HG02571 (cell line): ENCODE results near the gene SERAC1.

Experiments
- ATAC-seq: cut with Tn5 transposase; IDR thresholded peaks from one replicate; pipeline ENCODE4 v1.9.1; 2021; ENCODE audit warnings: mild to moderate bottlenecking, moderate library complexity; ENCODE audit not compliant: unreplicated experiment

Gene SERAC1

DNA sequence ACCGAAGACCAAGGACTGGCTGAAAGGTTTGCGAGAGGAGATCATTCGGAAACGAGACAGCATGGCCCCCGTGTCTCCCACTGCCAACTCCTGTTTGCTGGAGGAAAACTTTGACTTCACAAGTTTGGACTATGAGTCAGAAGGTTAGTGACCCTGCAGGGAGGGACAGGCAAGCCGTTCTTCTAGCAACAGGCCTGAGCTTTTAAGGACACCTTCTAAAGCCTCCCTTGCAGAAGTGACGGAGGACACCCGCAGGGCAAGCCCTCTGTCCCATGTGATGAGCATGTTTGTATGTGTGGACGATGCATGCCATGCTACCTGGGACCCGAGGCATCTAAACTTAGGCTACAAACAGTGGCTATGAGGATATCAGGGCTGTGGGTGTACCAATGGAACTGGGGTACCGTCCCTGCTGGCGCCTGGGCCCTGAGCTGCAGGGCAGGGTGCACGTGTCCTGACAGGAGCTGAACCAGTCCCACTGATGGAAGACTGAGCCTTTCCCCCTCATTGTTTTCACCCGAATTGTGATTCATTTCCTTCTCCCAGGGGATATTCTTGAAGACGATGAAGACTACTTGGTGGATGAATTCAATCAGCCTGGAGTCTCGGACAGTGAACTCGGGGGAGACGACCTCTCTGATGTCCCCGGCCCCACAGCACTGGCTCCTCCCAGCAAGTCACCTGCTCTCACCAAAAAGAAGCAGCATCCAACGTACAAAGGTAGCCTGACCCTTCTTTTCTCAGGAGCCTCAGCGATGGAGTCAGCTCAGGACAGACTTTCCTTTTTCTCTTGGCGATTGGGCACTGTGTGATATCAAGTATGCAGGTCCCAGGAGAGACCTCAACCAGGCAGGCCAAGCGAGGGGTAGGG is 84.4 kb downstream of the SERAC1 start:
- ATAC-seq = no peak

DNA sequence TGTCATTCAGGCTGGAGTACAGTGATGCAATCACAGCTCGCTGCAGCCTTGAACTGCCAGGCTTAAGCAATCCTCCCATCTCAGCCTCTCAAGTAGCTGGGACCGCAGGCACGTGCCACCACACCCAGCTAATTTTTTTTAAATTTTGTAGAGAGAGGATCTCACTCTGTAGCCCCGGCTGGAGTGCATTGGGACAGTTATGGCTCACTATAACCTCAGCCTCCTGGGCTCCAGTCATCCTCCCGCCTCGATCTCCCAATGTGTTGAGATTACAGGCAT is 86.5 kb downstream of the SERAC1 start:
- no peak for ATAC-seq

GRCh38 chr6:158080849-158081656 is 87.0 kb downstream of the SERAC1 start:
- no peak for ATAC-seq

- no peak for ATAC-seq
Measured at GRCh38 chr6:158078320-158078719, 89.7 kb downstream of the SERAC1 start.

- no peak for ATAC-seq
Measured at GRCh38 chr6:158077676-158078075, 90.4 kb downstream of the SERAC1 start.

DNA sequence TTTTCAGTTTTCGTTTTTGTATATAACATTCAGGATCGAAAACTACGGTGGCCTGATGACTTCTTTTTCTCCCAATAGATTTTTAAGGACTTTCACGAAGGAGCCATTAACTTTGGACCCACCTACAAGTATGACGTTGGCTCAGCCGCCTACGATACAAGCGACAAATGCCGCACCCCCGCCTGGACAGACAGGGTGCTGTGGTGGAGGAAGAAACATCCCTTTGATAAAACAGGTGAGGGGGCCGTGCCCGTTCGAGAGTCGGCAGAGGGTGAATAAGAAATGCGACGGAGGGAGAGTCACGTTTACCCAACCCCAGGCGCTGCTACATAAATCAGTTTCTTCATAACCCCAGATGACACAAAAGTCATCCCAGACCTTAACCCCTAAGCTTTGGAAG is 91.5 kb downstream of the SERAC1 start:
- no peak for ATAC-seq

GRCh38 chr6:158073776-158074175 is 94.3 kb downstream of the SERAC1 start:
- no peak for ATAC-seq

DNA sequence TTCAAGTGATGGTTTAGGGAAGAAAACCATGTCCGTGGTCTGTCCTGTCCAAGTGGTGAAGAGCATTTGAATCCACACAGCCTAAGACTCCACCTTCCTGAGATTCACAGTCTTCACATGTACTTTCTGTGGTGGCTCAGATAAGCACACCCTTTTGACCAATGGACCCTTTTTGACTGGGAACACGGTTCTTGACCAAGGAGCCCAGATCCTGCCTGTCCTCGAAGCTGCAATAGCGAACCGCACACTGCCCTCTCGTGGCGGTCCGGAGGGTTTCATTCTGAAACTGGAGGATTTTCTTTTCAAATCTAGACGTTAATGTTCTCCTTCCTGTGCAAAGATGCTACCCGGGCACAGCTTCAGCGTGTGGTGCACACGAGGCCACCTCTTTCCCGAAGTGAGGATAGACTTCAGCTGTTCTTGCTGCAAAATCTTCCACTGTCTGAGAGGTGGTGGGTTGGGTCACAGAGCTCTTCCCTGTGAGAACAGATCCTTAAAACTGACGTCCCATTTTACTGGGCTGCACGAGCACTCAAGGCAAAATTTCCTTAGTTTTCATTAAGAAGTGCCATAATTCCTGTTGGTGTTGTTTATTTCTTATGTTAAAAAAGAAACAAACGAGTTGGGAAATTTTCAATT is 95.9 kb downstream of the SERAC1 start:
- ATAC-seq = no peak

DNA sequence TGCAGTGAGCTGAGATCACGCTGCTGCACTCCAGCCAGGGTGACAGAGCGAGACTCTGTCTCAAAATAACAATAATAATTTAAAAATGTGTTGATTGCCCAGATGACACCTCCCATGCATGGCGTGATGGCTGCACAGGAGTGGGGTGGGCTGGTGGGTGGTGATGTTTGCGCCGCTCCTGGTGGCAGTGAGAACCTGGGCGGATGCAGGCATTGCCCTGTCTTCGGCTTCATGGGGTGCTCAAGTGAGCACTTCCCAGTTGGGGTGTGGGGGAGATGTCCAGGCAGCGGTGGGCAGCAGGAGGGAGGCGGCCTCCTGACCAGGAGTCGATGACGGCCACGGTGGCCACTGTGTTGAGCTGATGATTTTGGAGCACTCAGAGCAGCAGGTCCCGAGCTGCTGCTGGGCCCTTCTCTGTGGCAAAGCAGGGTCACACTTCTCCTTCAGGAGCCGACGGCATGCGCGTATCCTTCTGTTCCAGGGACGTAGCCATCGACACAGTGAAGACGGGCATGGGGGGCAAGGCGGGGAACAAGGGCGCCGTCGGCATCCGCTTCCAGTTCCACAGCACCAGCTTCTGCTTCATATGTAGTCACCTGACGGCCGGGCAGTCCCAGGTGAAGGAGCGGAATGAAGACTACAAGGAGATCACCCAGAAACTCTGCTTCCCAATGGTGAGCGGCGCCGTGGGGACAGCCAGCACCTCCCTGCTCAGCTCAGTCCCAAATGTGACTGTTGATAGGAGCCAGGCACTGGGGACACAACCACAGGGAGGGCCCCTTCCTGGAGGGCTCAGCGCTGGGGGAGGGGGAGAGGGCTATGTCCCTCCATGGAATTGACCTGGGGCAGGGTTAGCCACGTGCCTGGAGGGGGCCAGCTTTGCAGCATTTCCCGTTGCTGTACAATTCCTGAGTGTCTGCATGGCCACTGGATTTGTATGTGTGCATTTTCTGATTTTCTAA is 96.7 kb downstream of the SERAC1 start:
- no peak for ATAC-seq

DNA sequence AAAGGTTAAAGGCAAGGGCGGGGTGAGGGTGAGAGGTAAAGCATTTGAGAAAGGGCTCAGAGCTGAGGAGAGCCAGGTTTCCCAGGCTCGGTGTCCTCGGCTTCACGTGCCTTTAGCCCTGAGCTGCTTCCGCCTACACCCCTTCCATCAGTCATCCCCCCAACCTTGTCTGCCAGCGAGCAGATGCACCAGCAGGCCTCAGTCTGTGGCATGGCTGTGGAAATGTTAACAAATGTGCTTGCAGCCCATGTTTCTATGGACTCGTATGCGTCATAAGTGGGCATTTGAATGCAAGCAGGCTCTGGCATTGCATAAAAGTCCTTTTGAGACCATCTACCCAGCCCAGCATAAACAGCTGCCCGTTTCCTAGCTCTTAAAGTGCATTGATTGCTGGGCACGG is 97.5 kb downstream of the SERAC1 start:
- no peak for ATAC-seq

GRCh38 chr6:158069800-158070195 is 98.3 kb downstream of the SERAC1 start:
- ATAC-seq = no peak

GRCh38 chr6:158068893-158069799 is 98.9 kb downstream of the SERAC1 start:
- ATAC-seq = no peak

GRCh38 chr6:158068156-158068892 is 99.7 kb downstream of the SERAC1 start:
- ATAC-seq = no peak

DNA sequence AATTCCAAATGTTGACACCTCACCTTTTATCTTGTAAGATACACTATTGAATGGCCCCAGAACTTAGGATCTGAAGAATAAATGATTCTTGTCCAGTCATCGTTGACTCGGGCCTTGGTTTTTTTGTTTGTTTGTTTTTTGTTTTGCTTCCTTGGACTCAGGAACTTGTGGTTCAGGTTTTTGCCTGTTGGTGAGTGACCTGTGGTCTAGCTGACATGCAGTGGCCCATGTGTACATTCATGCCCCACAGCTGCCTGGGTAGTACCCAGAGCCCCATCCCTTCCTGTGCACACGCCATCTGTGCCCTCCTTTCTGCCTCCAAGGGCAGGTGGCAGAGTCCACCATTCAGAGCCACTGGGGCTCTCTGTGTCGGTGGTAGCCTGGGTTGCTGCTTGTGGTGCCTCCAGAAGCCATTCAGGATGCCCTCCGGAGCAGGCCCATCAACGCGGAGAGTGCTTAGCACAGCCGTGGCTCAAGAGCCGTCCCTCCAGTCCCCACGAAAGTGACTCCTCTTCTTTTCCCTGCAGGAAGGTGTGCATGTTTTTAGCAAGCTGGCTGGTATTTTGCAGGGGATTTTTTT is 100.5 kb downstream of the SERAC1 start:
- no peak for ATAC-seq

DNA sequence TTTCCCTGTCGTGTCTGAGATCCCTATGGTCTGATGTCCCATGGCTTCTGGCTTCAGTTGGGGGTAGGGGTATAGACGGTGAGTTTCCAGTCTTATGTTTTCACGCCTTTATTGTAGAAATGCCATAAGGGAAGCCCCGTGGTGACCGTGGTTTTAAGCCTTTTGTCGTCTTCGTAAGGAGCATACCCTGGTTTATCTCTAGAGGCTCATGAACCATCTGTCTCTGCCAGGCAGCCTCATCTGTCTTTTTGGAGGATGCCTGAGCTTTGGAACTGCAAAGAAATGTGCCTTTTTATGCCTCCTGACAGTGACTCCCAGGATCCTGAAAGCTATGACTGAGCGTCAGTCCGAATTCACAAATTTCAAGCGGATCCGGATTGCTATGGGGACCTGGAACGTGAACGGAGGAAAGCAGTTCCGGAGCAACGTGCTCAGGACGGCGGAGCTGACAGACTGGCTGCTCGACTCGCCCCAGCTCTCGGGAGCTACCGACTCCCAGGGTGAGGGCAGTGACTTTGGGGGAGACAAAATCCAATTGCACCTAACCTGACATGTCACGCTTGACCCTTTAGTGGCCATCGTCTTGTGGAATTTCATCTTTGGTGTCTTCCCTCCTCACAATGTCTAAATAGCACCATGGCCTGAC is 101.8 kb downstream of the SERAC1 start:
- no peak for ATAC-seq

DNA sequence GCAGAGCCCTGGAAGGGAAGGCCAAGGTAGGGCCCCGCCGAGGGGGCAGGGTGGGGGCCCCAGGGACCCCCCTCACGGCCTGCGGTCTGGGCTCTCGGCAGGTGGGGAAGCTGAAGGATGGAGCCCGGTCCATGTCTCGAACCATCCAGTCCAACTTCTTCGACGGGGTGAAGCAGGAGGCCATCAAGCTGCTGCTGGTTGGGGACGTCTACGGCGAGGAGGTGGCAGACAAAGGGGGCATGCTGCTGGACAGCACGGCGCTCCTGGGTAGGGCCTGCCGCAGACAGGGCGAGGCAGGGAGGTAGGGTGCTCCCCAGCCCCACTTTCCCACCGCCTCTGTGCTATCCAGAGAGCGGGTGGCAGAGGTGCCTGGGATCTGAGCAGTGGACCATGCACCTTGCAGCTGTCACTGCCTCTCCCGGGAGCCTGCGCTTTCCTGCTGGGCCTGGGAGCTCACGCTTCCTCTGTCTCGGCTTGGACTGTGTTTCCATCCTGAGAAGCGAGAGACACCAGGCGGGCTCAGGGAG is 103.3 kb downstream of the SERAC1 start:
- no peak for ATAC-seq

GRCh38 chr6:158063736-158064135 is 104.3 kb downstream of the SERAC1 start:
- no peak for ATAC-seq
